H1 (cell line): Measurements from ENCODE around the gene PCSK4. TPM values are rescaled to one million over a fixed set of nuclear protein-coding genes. Genes with fewer than 3 reads are reported as not detected.

Experiments used
- CTCF ChIA-PET: fragments of 300-600 bp; sonication (Branson Sonifier 250); formaldehyde crosslinking; loops from one replicate; lab custom pipeline; 2021; ENCODE audit not compliant: partially characterized antibody; lab: Charles Lee
- POLR2A ChIA-PET: fragments of 300-600 bp; sonication (Branson Sonifier 250); formaldehyde crosslinking; loops from one replicate; lab custom pipeline; 2021; ENCODE audit warnings: inconsistent platforms; ENCODE audit not compliant: partially characterized antibody; lab: Charles Lee
- DNase-seq, 2 experiments: peaks; one replicate each; pipeline versions ENCODE4 v3.0.0 to v3.0.0-alpha.2; 2010 to 2022; ENCODE audit warnings: low spot score in 2 of 2, low read depth in 1 of 2, mixed read lengths in 1 of 2
- FAIRE-seq: peaks from 2 replicates; lab custom pipeline; 2011; peaks lifted over from hg19 to GRCh38; lab: Jason Lieb, UNC
- H2AFZ ChIP-seq: 2 replicates; pipeline ENCODE4 v1.8.1; 2012; ENCODE audit warnings: low read length, inconsistent platforms
- H2AK5ac ChIP-seq: 2 replicates; pipeline ENCODE4 v1.6.1; 2013; ENCODE audit warnings: low read depth, low read length
- H2BK120ac ChIP-seq: replicated peaks from 2 replicates; pipeline ENCODE3; 2013; ENCODE audit warnings: low read depth, low read length, inconsistent platforms
- H2BK12ac ChIP-seq: 2 replicates; pipeline ENCODE4 v1.6.1; 2013; ENCODE audit warnings: low read depth, low read length
- H2BK15ac ChIP-seq: 2 replicates; pipeline ENCODE4 v1.6.1; 2013; ENCODE audit warnings: low read length
- H2BK20ac ChIP-seq: 2 replicates; pipeline ENCODE4 v1.6.1; 2013; ENCODE audit warnings: low read length
- H2BK5ac ChIP-seq: 2 replicates; pipeline ENCODE4 v1.6.1; 2013; ENCODE audit warnings: low read depth, low read length
- H3K14ac ChIP-seq: 2 replicates; pipeline ENCODE4 v1.6.1; 2013; ENCODE audit warnings: inconsistent platforms; ENCODE audit not compliant: insufficient read length
- H3K18ac ChIP-seq: 2 replicates; pipeline ENCODE4 v1.6.1; 2013; ENCODE audit warnings: low read length; ENCODE audit errors: extremely low read depth
- H3K23ac ChIP-seq: 2 replicates; pipeline ENCODE4 v1.6.1; 2013; ENCODE audit warnings: inconsistent platforms; ENCODE audit not compliant: insufficient read length
- H3K23me2 ChIP-seq: 2 replicates; pipeline ENCODE4 v1.6.1; 2013; ENCODE audit warnings: low read depth, low read length
- H3K27ac ChIP-seq: 2 replicates; pipeline ENCODE4 v1.6.1; 2011; ENCODE audit warnings: low read depth, low read length, inconsistent platforms
- H3K27me3 ChIP-seq, 4 experiments: replicated peaks in 1 of 4; 1 replicate in 1 of 4; 2 replicates in 3 of 4; pipeline versions ENCODE4 v1.6.1 to v1.8.1; 2011 to 2013; ENCODE audit warnings: low read length in 3 of 4, mild to moderate bottlenecking in 3 of 4, inconsistent platforms in 2 of 4, mixed read lengths in 2 of 4, moderate library complexity in 1 of 4; ENCODE audit not compliant: control insufficient read depth in 3 of 4, insufficient read depth in 3 of 4; ENCODE audit errors: extremely low read depth in 1 of 4
- H3K36me3 ChIP-seq, 4 experiments: 2 replicates each; pipeline versions ENCODE4 v1.6.1 to v1.8.1; 2011 to 2013; ENCODE audit warnings: mild to moderate bottlenecking in 4 of 4, low read length in 3 of 4, moderate library complexity in 2 of 4, control low read depth in 1 of 4, inconsistent platforms in 1 of 4; ENCODE audit not compliant: insufficient read depth in 4 of 4, control insufficient read depth in 2 of 4
- H3K4ac ChIP-seq: replicated peaks from 2 replicates; pipeline ENCODE3; 2013; ENCODE audit warnings: low read length, low read depth, mixed read lengths, inconsistent platforms; ENCODE audit not compliant: insufficient read length
- H3K4me1 ChIP-seq, 4 experiments: replicated peaks in 1 of 4; 1 replicate in 1 of 4; 2 replicates in 3 of 4; pipeline versions ENCODE4 v1.6.1 to v1.8.1; 2011 to 2013; ENCODE audit warnings: low read length in 3 of 4, inconsistent platforms in 2 of 4, mixed read lengths in 1 of 4; ENCODE audit not compliant: insufficient read depth in 4 of 4, control insufficient read depth in 3 of 4
- H3K4me2 ChIP-seq, 2 experiments: 2 replicates each; pipeline versions ENCODE4 v1.6.1 to v1.8.1; 2011 to 2013; ENCODE audit warnings: low read depth in 2 of 2, low read length in 2 of 2, control low read depth in 1 of 2, inconsistent platforms in 1 of 2, mild to moderate bottlenecking in 1 of 2; ENCODE audit not compliant: insufficient read depth in 1 of 2
- H3K4me3 ChIP-seq, 4 experiments: fragments of 200-600, 300-600 bp in 1 of 4; sonication (generic), shearing (Covaris generic), sonication (Bioruptor Twin) in 1 of 4; 2 replicates each; pipeline versions ENCODE4 v1.5.1 to v1.8.1; 2011 to 2016; ENCODE audit warnings: low read length in 4 of 4, low read depth in 3 of 4, control low read depth in 2 of 4, inconsistent platforms in 2 of 4, mild to moderate bottlenecking in 2 of 4, mixed read lengths in 1 of 4, moderate library complexity in 1 of 4; ENCODE audit not compliant: insufficient read depth in 2 of 4; ENCODE audit errors: extremely low read depth in 1 of 4
- H3K56ac ChIP-seq: replicated peaks from 2 replicates; pipeline ENCODE3; 2013; ENCODE audit warnings: low read depth, mild to moderate bottlenecking, mixed read lengths, low read length, inconsistent platforms; ENCODE audit not compliant: insufficient read length
- H3K79me1 ChIP-seq: 2 replicates; pipeline ENCODE4 v1.6.1; 2013; ENCODE audit warnings: low read depth, low read length, control low read depth
- H3K79me2 ChIP-seq, 2 experiments: 2 replicates each; pipeline versions ENCODE4 v1.6.1 to v1.8.1; 2012 to 2013; ENCODE audit warnings: low read length in 2 of 2, mild to moderate bottlenecking in 2 of 2, inconsistent platforms in 1 of 2; ENCODE audit not compliant: insufficient read depth in 2 of 2, control insufficient read depth in 1 of 2
- H3K9ac ChIP-seq, 4 experiments: replicated peaks in 1 of 4; 1 replicate in 1 of 4; 2 replicates in 3 of 4; pipeline versions ENCODE4 v1.6.1 to v1.8.1; 2011 to 2013; ENCODE audit warnings: low read depth in 3 of 4, low read length in 3 of 4, control low read depth in 2 of 4, mild to moderate bottlenecking in 2 of 4, moderate library complexity in 2 of 4, inconsistent platforms in 1 of 4; ENCODE audit errors: extremely low read depth in 1 of 4
- H3K9me3 ChIP-seq, 2 experiments: 2 replicates each; pipeline versions ENCODE4 v1.6.1 to v1.8.1; 2012 to 2013; ENCODE audit warnings: mild to moderate bottlenecking in 2 of 2, moderate library complexity in 2 of 2, control low read depth in 1 of 2, inconsistent platforms in 1 of 2, low read depth in 1 of 2, low read length in 1 of 2, mixed read lengths in 1 of 2; ENCODE audit not compliant: insufficient read depth in 2 of 2
- H4K20me1 ChIP-seq, 2 experiments: replicated peaks in 1 of 2; 2 replicates each; pipeline versions ENCODE3 to v1.8.1; 2011 to 2013; ENCODE audit warnings: inconsistent platforms in 2 of 2, low read length in 2 of 2, mild to moderate bottlenecking in 1 of 2; ENCODE audit not compliant: insufficient read depth in 2 of 2, control insufficient read depth in 1 of 2
- H4K5ac ChIP-seq: 2 replicates; pipeline ENCODE4 v1.6.1; 2013; ENCODE audit warnings: low read length, low read depth, mixed read lengths, inconsistent platforms; ENCODE audit not compliant: insufficient read length
- H4K8ac ChIP-seq: 2 replicates; pipeline ENCODE4 v1.8.0; 2013; ENCODE audit warnings: mild to moderate bottlenecking, moderate library complexity, low read length, inconsistent platforms; ENCODE audit not compliant: insufficient read depth; ENCODE audit errors: extremely low read depth
- H4K91ac ChIP-seq: replicated peaks from 2 replicates; pipeline ENCODE3; 2013; ENCODE audit warnings: low read length, mixed read lengths, inconsistent platforms; ENCODE audit not compliant: insufficient read length
- CHD1 ChIP-seq: IDR thresholded peaks from 2 replicates; pipeline ENCODE4 v1.6.1; 2012; ENCODE audit warnings: low read depth, low read length, improper control_type of control experiment
- CHD2 ChIP-seq: IDR thresholded peaks from 2 replicates; pipeline ENCODE4 v1.6.1; 2012; ENCODE audit warnings: low read length, improper control_type of control experiment
- CREB1 ChIP-seq: IDR thresholded peaks from 2 replicates; pipeline ENCODE4 v1.6.1; 2012; ENCODE audit warnings: inconsistent platforms
- JUND ChIP-seq: IDR thresholded peaks from 2 replicates; pipeline ENCODE4 v1.6.1; 2011; ENCODE audit warnings: mild to moderate bottlenecking, improper control_type of control experiment, low read length
- KDM1A ChIP-seq: fragments of 200-600, 300-600 bp; sonication (generic); IDR thresholded peaks from 2 replicates; pipeline ENCODE4 v1.7.1; 2016; ENCODE audit warnings: mild to moderate bottlenecking, low read length, borderline replicate concordance
- MAX ChIP-seq: IDR thresholded peaks from 2 replicates; pipeline ENCODE4 v1.6.1; 2012; ENCODE audit warnings: inconsistent platforms
- PHF8 ChIP-seq: fragments of 200-600 bp; sonication (generic); conservative IDR thresholded peaks from 2 replicates; pipeline ENCODE4 v1.7.1; 2012; ENCODE audit warnings: low read depth, mild to moderate bottlenecking, inconsistent platforms, low read length, moderate library complexity
- POLR2AphosphoS5 ChIP-seq: IDR thresholded peaks from 2 replicates; pipeline ENCODE4 v1.6.1; 2011; ENCODE audit warnings: low read depth, low read length
- SIN3A ChIP-seq, 2 experiments: IDR thresholded peaks in 1 of 2; conservative IDR thresholded peaks in 1 of 2; 2 replicates each; pipeline ENCODE4 v1.6.1; 2011 to 2012; ENCODE audit warnings: low read length in 2 of 2, improper control_type of control experiment in 1 of 2, low read depth in 1 of 2, mild to moderate bottlenecking in 1 of 2
- SRF ChIP-seq: IDR thresholded peaks from 2 replicates; pipeline ENCODE4 v1.6.1; 2011; ENCODE audit warnings: mild to moderate bottlenecking, low read depth, low read length, moderate library complexity
- TAF7 ChIP-seq: optimal IDR thresholded peaks from 2 replicates; pipeline ENCODE3; 2011; ENCODE audit warnings: low read depth, mild to moderate bottlenecking, inconsistent platforms, low read length, moderate library complexity, borderline replicate concordance
- WGBS, 2 experiments: shearing (Covaris generic) in 1 of 2; methylation state at CpG; one replicate each; pipeline versions ENCODE4 v1.1.6 to v1.1.7; 2013 to 2015; ENCODE audit warnings: low lambda C conversion rate in 2 of 2, mixed read lengths in 2 of 2, inconsistent platforms in 1 of 2, low coverage in 1 of 2, missing lambda C conversion rate in 1 of 2; ENCODE audit not compliant: insufficient replicate concordance in 2 of 2, insufficient coverage in 1 of 2, insufficient read length in 1 of 2; ENCODE audit errors: extremely low coverage in 1 of 2, missing lambda C conversion rate in 1 of 2; 5-methylcytosine and 5-hydroxymethylcytosine counted together
- polyA plus RNA-seq, 7 experiments: library from polyadenylated mRNA; depleted of rRNA in 3 of 7; stranded (reverse) in 5 of 7; unstranded in 2 of 7; fragments of >200 nt in 5 of 7; fragments of 200-250 nt in 2 of 7; gene quantifications; 1 replicate in 5 of 7; 2 replicates in 1 of 7; 4 replicates in 1 of 7; pipeline versions ENCODE4 v1.2.1 to v1.2.3, GENCODE V29; 2011 to 2013; ENCODE audit warnings: missing spikeins in 2 of 7, mixed read lengths in 2 of 7
- total RNA-seq: library from RNA; stranded (reverse); fragmentation: NEBNext Ultra II Directional; extraction: Animal tissue kit (Norgen Biotek cat#: 25700); gene quantifications from 2 replicates; pipeline ENCODE4 v1.2.1, GENCODE V29; 2021

Gene PCSK4
- total and polyA plus RNA-seq, 2 of the 8 experiments (the other 6 are each of a cell fraction or from before 2014, with no cell fraction given) = 9.8 to 10.7 TPM

- H3K14ac ChIP-seq = no peak within 1 kb of the TSS
- 0 out of 2 replicates have a peak within 1 kb of the TSS, but pooled peaks have one; percentile 44 for H2BK12ac ChIP-seq
- no peak within 1 kb of the TSS for H2AK5ac ChIP-seq
- peaks cover 3 to 17% (median 9%) of the 10 kb centered on the region in 4 experiments; a peak in 6 of 7 replicates for H3K27me3 ChIP-seq
- peak within 1 kb of the TSS; percentile 36 for H3K56ac ChIP-seq
- DNase-seq (no peak), FAIRE-seq (no peak)
- H3K9ac ChIP-seq = peak within 1 kb of the TSS; percentile 5 to 69 (median 47); a peak in 5 of 7 replicates
- H4K8ac ChIP-seq = peak within 1 kb of the TSS; percentile 73
- ChIA-PET POLR2A (interaction anchor here (0.6 to 1.9 kb wide), 7 partner anchors 11 to 123 kb away, joined by 3 to 8 read pairs (median 4); no protein-coding TSS in a partner anchor), CTCF (interaction anchor here (0.6 to 1.3 kb wide), 4 partner anchors 13 to 730 kb away, joined by 4 to 7 read pairs (median 4); no protein-coding TSS in a partner anchor)
- 8% methylated on average over 31 of the region's 73 CpGs; no CpG with 5 or more reads in 1 of the 2 experiments for WGBS, 2 experiments
- H2BK120ac ChIP-seq = no peak within 1 kb of the TSS
- no peaks in the 10 kb centered on the region for H3K79me1 ChIP-seq
- no peaks in the 10 kb centered on the region for H3K36me3 ChIP-seq
- no peak within 1 kb of the TSS for H2BK15ac ChIP-seq
- peaks cover 0 to 5% (median 2%) of the 10 kb centered on the region in 4 experiments; a peak in 4 of 7 replicates for H3K4me1 ChIP-seq
- H2BK5ac ChIP-seq = peak within 1 kb of the TSS; percentile 66; the same call in 1 of the 2 replicates
- peak within 1 kb of the TSS; percentile 66 to 89 for H3K4me2 ChIP-seq
- peak within 1 kb of the TSS; percentile 58; the same call in 1 of the 2 replicates for H3K27ac ChIP-seq
- H3K79me2 ChIP-seq = no peaks in the 10 kb centered on the region
- peak within 1 kb of the TSS; percentile 96; the same call in 1 of the 2 replicates for H2AFZ ChIP-seq
- H4K91ac ChIP-seq = peak within 1 kb of the TSS; percentile 40
- peaks cover 0 to 3% of the 10 kb centered on the region in 2 experiments for H4K20me1 ChIP-seq
- no peak within 1 kb of the TSS for H2BK20ac ChIP-seq
- H3K18ac ChIP-seq = peak within 1 kb of the TSS; percentile 62
- peak within 1 kb of the TSS; percentile 85 for H3K4ac ChIP-seq
- peak within 1 kb of the TSS; percentile 86 for H4K5ac ChIP-seq
- H3K23ac ChIP-seq = no peak within 1 kb of the TSS
- no peaks in the 10 kb centered on the region for H3K9me3 ChIP-seq
- peak within 1 kb of the TSS; percentile 52 to 80 (median 74) for H3K4me3 ChIP-seq
- H3K23me2 ChIP-seq = peaks cover 7% of the 10 kb centered on the region; the same call in 1 of the 2 replicates
- no peak for TF ChIP-seq CHD1
- TF ChIP-seq TAF7 = no peak
- TF ChIP-seq KDM1A = peak; percentile 83
- TF ChIP-seq CHD2 = no peak
- TF ChIP-seq SIN3A (conservative IDR thresholded peaks at IDR 0.05 in 1 of 2, IDR thresholded peaks at IDR 0.05 in 1 of 2; ENCODE audit: low read depth in 1 of 2, low read length in 2 of 2) = no peak
- TF ChIP-seq SRF = no peak
- peak; percentile 29; the same call in 1 of the 2 replicates for TF ChIP-seq POLR2AphosphoS5
- TF ChIP-seq MAX = peak; percentile 50
- peak; percentile 28; the same call in 1 of the 2 replicates for TF ChIP-seq PHF8
- TF ChIP-seq JUND = no peak
- TF ChIP-seq CREB1 = 0 out of 2 replicates have a peak, but pooled peaks have one; percentile 4
Measured at GRCh38 chr19:1491114-1491848, 1.1 kb upstream of the PCSK4 start, which contains the start of gene REEP6. Gene REEP6 (plus strand): TSS chr19:1491181. CDS start chr19:1491270, 89 bp downstream.
